ENCODE results near the gene GSTM4. TPM values are rescaled to one million over a fixed set of nuclear protein-coding genes. Genes with fewer than 3 reads are reported as not detected.
"Not testable (repeated sequence)": the region's sequence is repeated elsewhere in the genome, so short reads cannot be mapped to it uniquely, and the experiment has no call there.

The GSTM4 gene
- total RNA-seq, 1 donor from 2014 or later, result 10.4 TPM

DNA sequence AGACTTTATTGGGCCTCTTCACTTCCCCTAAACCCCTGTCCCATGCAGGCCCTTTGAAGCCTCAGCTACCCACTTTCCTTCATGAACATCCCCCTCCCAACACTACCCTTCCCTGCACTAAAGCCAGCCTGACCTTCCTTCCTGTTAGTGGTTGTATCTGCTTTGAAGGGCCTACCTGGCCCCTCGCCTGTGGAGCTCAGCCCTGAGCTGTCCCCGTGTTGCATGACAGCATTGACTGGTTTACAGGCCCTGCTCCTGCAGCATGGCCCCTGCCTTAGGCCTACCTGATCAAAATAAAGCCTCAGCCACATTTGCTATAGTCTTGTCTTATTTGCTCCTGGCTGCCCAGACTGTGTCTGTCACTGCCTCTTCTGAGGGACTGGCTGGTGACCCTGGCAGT, 5.5 kb downstream of the GSTM4 start:
- H3K4me3 ChIP-seq (ENCODE audit: low read length in 3 of 3), result no peak overlapping the region
- no peak overlapping the region for H3K27ac ChIP-seq (ENCODE audit: low read depth, low read length)
- H3K9ac ChIP-seq (ENCODE audit: low read depth in 1 of 3, low read length in 3 of 3), result no peak overlapping the region
- H3K4me1 ChIP-seq (ENCODE audit: control insufficient read depth in 3 of 3, insufficient read depth in 3 of 3, low read length in 3 of 3), result peaks cover 13 to 26% (median 15%) of the 10 kb centered on the region in 3 donors
- no peaks in the 10 kb centered on the region for H3K27me3 ChIP-seq (ENCODE audit: control insufficient read depth in 3 of 3, insufficient read depth in 3 of 3, low read length in 3 of 3)
- H3K9me3 ChIP-seq (ENCODE audit: control insufficient read depth in 3 of 3, low read length in 3 of 3), result no peaks in the 10 kb centered on the region
- peaks cover 22 to 34% (median 30%) of the 10 kb centered on the region in 3 donors for H3K36me3 ChIP-seq (ENCODE audit: control insufficient read depth in 3 of 3, insufficient read depth in 3 of 3, low read length in 3 of 3)

DNA sequence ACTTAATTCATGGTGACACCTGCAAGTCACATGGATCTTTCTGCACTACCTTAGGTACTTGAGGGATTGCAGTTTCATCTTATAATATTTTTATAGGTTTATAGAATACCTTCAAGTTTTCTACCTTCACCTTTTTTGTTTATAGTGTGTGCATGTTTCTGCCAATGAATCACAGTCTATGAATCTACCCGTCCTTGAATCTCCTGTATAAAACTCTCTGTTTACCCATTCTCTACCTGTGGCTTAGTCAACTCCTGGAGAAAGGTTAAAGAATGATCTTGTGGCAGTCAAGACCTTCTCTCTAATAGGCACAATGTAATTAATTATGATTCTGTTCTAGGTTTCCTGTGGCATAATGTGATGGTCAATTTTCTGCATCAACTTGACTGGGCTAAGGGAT, 8.8 kb downstream of the GSTM4 start:
- Histone ChIP-seq H3K27me3 (ENCODE audit: control insufficient read depth in 3 of 3, insufficient read depth in 3 of 3, low read length in 3 of 3) (no peaks in the 10 kb centered on the region), H3K9me3 (ENCODE audit: control insufficient read depth in 3 of 3, low read length in 3 of 3) (no peaks in the 10 kb centered on the region), H3K4me1 (ENCODE audit: control insufficient read depth in 3 of 3, insufficient read depth in 3 of 3, low read length in 3 of 3) (peaks cover 8 to 19% (median 11%) of the 10 kb centered on the region in 3 donors), H3K36me3 (ENCODE audit: control insufficient read depth in 3 of 3, insufficient read depth in 3 of 3, low read length in 3 of 3) (peaks cover 18 to 27% (median 19%) of the 10 kb centered on the region in 3 donors), H3K9ac (ENCODE audit: low read depth in 1 of 3, low read length in 3 of 3) (no peak overlapping the region), H3K27ac (ENCODE audit: low read depth, low read length) (no peak overlapping the region), H3K4me3 (ENCODE audit: low read length in 3 of 3) (no peak overlapping the region)

DNA sequence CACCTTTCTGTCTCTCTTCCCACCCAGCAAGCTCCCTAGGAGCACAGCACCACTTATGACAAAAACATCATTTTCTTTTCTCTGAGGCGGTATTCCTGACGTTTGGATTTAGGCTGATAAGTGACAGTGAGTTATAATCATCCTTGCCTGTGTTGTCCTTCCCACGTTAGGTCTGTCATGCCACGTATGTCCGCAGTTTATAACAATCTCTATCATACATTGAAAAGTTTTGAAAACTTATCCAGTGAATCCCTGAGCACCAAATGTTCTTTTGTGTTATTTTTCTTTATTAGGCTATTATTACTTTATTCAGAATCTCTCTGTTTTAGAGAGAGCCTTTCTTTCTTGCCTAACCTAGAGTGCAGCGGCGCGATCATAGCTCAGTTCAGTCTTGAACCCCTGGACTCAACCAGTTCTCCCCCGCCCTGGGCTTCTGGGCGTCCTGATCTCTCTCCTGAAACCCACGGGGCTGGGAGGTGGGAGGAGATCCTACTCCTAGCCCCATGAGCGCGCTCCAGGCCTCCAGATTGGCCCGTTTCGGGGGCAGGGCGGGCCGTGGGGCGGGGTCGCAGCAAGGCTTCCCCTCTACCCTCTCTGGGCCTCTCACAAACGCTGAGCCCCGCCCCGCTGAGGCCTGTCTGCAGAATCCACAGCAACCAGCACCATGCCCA, 11.7 kb downstream of the GSTM4 start, which contains the start of gene GSTM2:
GSTM2 (plus strand) TSS at position 606 of the 671 bp plus-strand sequence; CDS start at position 665, 59 bp downstream.
- Histone ChIP-seq H3K4me3 (ENCODE audit: low read length in 3 of 3) (peak within 1 kb of the TSS; percentile 70 to 74 (median 72)), H3K27me3 (ENCODE audit: control insufficient read depth in 3 of 3, insufficient read depth in 3 of 3, low read length in 3 of 3) (no peaks in the 10 kb centered on the region), H3K9ac (ENCODE audit: low read depth in 1 of 3, low read length in 3 of 3) (peak within 1 kb of the TSS; percentile 71 to 81 (median 80)), H3K27ac (ENCODE audit: low read depth, low read length) (peak within 1 kb of the TSS; percentile 68), H3K36me3 (ENCODE audit: control insufficient read depth in 3 of 3, insufficient read depth in 3 of 3, low read length in 3 of 3) (peaks cover 6 to 17% (median 13%) of the 10 kb centered on the region in 3 donors), H3K4me1 (ENCODE audit: control insufficient read depth in 3 of 3, insufficient read depth in 3 of 3, low read length in 3 of 3) (peaks cover 8 to 21% (median 11%) of the 10 kb centered on the region in 3 donors), H3K9me3 (ENCODE audit: control insufficient read depth in 3 of 3, low read length in 3 of 3) (no peaks in the 10 kb centered on the region)

DNA sequence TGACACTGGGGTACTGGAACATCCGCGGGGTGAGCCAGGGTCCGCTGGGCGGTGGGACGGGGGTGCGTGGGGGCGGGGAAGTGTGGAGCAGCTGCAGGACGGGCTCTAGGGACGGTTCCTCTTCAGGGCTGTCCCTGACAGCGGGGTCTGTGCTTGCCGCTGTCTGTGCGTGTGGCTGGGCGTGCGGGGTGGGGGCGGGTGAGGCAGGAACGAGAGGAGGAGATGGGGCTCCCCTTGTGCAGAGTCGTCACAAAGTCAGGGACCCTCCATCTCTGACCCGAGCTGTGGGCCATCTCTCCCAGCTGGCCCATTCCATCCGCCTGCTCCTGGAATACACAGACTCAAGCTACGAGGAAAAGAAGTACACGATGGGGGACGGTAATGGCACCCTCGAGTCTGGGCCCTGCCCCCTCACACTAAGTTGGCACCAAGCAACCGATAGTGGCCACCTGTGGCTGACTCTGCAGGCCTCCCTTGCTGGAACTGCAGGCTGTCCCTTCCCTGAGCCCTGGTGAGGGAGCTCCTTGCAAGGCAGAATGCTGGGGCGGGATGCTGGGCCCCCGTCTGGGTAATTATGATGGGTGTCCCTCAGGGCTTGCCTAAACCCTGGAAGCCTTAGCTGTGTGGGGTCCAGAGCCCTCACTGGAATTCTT, 12.3 kb downstream of the GSTM4 start:
- H3K9me3 ChIP-seq (ENCODE audit: control insufficient read depth in 3 of 3, low read length in 3 of 3), result no peaks in the 10 kb centered on the region
- no peak overlapping the region for H3K27ac ChIP-seq (ENCODE audit: low read depth, low read length)
- peak overlapping the region; percentile 70 to 74 (median 72) for H3K4me3 ChIP-seq (ENCODE audit: low read length in 3 of 3)
- H3K4me1 ChIP-seq (ENCODE audit: control insufficient read depth in 3 of 3, insufficient read depth in 3 of 3, low read length in 3 of 3), result peaks cover 8 to 21% (median 10%) of the 10 kb centered on the region in 3 donors
- no peaks in the 10 kb centered on the region for H3K27me3 ChIP-seq (ENCODE audit: control insufficient read depth in 3 of 3, insufficient read depth in 3 of 3, low read length in 3 of 3)
- peak overlapping the region; percentile 67 to 81 (median 80) for H3K9ac ChIP-seq (ENCODE audit: low read depth in 1 of 3, low read length in 3 of 3)
- H3K36me3 ChIP-seq (ENCODE audit: control insufficient read depth in 3 of 3, insufficient read depth in 3 of 3, low read length in 3 of 3), result peaks cover 6 to 17% (median 17%) of the 10 kb centered on the region in 3 donors

DNA sequence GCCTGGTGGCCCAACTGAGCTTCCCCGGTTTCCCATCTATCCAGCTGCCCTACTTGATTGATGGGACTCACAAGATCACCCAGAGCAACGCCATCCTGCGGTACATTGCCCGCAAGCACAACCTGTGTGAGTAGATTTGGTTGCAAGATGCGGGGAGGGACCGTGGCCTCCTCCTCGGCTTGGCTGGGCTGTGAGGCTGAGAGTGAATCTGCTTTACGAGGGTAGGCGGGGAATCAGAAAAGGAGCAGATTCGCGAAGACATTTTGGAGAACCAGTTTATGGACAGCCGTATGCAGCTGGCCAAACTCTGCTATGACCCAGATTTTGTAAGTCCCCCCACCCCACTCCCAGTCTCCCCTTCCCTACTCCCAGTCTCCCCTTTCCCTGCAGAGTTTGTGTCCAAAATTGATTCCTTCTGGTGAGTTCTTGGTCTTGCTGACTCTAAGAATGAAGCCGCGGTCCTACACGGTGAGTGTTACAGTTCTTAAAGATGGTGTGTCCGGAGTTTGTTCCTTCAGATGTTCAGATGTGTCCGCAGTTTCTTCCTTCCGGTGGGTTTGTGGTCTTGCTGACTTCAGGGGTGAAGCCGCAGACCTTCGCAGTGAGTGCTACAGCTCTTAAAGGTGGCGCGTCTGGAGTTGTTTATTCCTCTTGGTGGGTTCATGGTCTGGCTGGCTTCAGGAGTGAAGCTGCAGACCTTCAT, 13.5 kb downstream of the GSTM4 start:
- Histone ChIP-seq H3K27ac (ENCODE audit: low read depth, low read length) (no peak overlapping the region), H3K9ac (ENCODE audit: low read depth in 1 of 3, low read length in 3 of 3) (no peak overlapping the region), H3K4me3 (ENCODE audit: low read length in 3 of 3) (no peak overlapping the region), H3K9me3 (ENCODE audit: control insufficient read depth in 3 of 3, low read length in 3 of 3) (no peaks in the 10 kb centered on the region), H3K36me3 (ENCODE audit: control insufficient read depth in 3 of 3, insufficient read depth in 3 of 3, low read length in 3 of 3) (peaks cover 6 to 20% (median 19%) of the 10 kb centered on the region in 3 donors), H3K4me1 (ENCODE audit: control insufficient read depth in 3 of 3, insufficient read depth in 3 of 3, low read length in 3 of 3) (peaks cover 5 to 14% (median 6%) of the 10 kb centered on the region in 3 donors), H3K27me3 (ENCODE audit: control insufficient read depth in 3 of 3, insufficient read depth in 3 of 3, low read length in 3 of 3) (no peaks in the 10 kb centered on the region)

DNA sequence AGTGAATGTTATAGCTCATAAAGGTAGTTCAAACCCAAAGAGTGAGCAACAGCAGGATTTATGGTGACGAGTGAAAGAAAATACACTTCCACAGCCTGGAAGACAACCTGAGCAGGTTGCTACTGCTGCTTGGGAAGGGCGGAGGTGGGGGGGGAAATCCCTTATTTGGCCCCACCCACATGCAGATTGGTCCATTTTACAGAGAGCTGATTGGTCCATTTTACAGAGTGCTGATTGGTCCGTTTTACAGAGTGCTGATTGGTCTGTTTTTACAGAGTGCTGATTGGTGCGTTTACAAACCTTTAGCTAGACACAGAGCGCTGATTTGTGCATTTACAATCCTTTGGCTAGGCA, 14.0 kb downstream of the GSTM4 start:
- peaks cover 5 to 14% (median 6%) of the 10 kb centered on the region in 3 donors for H3K4me1 ChIP-seq (ENCODE audit: control insufficient read depth in 3 of 3, insufficient read depth in 3 of 3, low read length in 3 of 3)
- H3K27me3 ChIP-seq (ENCODE audit: control insufficient read depth in 3 of 3, insufficient read depth in 3 of 3, low read length in 3 of 3), result not testable (repeated sequence)

DNA sequence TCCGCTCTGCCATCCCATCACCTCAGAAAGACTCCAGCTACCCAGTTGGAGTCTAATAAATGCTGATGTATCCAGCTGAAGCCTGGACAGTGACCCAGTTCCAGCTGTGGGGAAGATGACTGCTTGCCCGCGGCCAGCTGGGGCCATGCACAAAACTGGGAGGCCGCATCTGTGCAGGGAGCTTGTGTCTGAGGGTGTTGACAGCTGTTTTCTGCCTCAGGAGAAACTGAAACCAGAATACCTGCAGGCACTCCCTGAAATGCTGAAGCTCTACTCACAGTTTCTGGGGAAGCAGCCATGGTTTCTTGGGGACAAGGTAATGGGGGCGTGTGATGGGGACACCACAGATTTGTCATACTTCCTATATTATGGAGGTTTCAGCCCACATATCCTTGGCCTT, 15.2 kb downstream of the GSTM4 start:
- Histone ChIP-seq H3K27me3 (ENCODE audit: control insufficient read depth in 3 of 3, insufficient read depth in 3 of 3, low read length in 3 of 3) (no peaks in the 10 kb centered on the region), H3K9ac (ENCODE audit: low read depth in 1 of 3, low read length in 3 of 3) (no peak overlapping the region), H3K27ac (ENCODE audit: low read depth, low read length) (no peak overlapping the region)

More for the DNA sequence above, 14.0 kb downstream of the GSTM4 start:
- not testable (repeated sequence) for H3K9me3 ChIP-seq (ENCODE audit: control insufficient read depth in 3 of 3, low read length in 3 of 3); H3K4me3 ChIP-seq (ENCODE audit: low read length in 3 of 3); H3K27ac ChIP-seq (ENCODE audit: low read depth, low read length); H3K9ac ChIP-seq (ENCODE audit: low read depth in 1 of 3, low read length in 3 of 3)
- H3K36me3 ChIP-seq (ENCODE audit: control insufficient read depth in 3 of 3, insufficient read depth in 3 of 3, low read length in 3 of 3), result peaks cover 6 to 20% (median 19%) of the 10 kb centered on the region in 3 donors

DNA sequence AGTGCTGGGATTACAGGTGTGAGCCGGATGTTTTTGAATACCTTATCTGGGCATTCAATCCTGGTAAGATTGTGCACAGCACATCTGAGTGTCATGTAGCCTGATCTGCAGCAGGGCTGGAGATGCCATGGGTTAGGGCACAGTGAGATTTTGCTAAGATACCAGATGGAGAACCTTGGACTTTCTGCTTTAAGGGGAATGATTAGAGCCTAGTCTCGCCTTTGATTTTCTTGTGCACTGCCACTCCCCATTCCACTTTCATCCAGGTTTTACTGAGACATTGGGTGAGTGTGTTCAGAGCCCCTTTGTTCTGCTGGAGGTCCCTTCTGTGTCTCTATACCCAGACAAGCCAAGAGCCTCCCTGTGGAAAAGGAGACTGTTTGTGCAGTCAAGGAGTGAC, 18.0 kb downstream of the GSTM4 start:
- not testable (repeated sequence) for H3K9me3 ChIP-seq (ENCODE audit: control insufficient read depth in 3 of 3, low read length in 3 of 3); H3K27ac ChIP-seq (ENCODE audit: low read depth, low read length); H3K27me3 ChIP-seq (ENCODE audit: control insufficient read depth in 3 of 3, insufficient read depth in 3 of 3, low read length in 3 of 3); H3K4me3 ChIP-seq (ENCODE audit: low read length in 3 of 3); H3K9ac ChIP-seq (ENCODE audit: low read depth in 1 of 3, low read length in 3 of 3)
- H3K36me3 ChIP-seq (ENCODE audit: control insufficient read depth in 3 of 3, insufficient read depth in 3 of 3, low read length in 3 of 3), result peaks cover 6 to 19% (median 18%) of the 10 kb centered on the region in 3 donors
- H3K4me1 ChIP-seq (ENCODE audit: control insufficient read depth in 3 of 3, insufficient read depth in 3 of 3, low read length in 3 of 3), result peaks cover 3 to 21% (median 13%) of the 10 kb centered on the region in 3 donors

More for the DNA sequence above, 15.2 kb downstream of the GSTM4 start:
- H3K36me3 ChIP-seq (ENCODE audit: control insufficient read depth in 3 of 3, insufficient read depth in 3 of 3, low read length in 3 of 3), result peaks cover 6 to 20% (median 19%) of the 10 kb centered on the region in 3 donors
- H3K4me1 ChIP-seq (ENCODE audit: control insufficient read depth in 3 of 3, insufficient read depth in 3 of 3, low read length in 3 of 3), result peaks cover 6 to 18% (median 7%) of the 10 kb centered on the region in 3 donors
- no peaks in the 10 kb centered on the region for H3K9me3 ChIP-seq (ENCODE audit: control insufficient read depth in 3 of 3, low read length in 3 of 3)
- no peak overlapping the region for H3K4me3 ChIP-seq (ENCODE audit: low read length in 3 of 3)

DNA sequence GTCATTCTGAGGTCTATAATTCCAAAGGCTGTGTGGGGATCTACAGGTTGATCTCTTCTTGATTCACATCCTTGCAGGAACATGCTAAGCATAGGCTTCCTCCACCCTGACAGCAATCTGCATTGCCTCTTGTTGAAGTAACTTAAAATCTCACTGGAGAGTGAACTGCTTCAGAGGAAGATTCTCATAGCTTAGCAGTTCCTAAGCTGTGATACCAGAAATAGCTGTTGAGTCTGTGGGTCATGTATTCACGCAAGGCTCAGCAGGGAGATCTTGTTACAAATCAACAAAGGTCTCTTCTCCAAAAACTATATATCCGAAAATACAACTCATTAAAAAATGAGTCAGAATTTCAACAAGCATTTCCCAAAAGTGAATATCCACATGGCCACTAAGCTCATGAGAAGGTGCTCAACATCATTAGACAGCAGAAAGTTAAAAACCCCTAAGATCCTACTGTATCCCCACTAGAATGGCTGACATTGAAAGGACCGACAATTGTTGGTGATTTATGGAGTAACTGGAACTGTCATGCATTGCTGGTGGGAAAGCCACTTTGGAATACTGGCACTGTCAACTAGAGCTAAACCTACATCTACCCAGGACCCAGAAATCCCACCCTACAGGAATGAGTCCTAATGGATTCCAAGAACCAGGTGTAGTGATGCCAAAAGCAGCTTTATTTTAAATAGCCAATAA, 20.9 kb downstream of the GSTM4 start:
- H3K9me3 ChIP-seq (ENCODE audit: control insufficient read depth in 3 of 3, low read length in 3 of 3); H3K27me3 ChIP-seq (ENCODE audit: control insufficient read depth in 3 of 3, insufficient read depth in 3 of 3, low read length in 3 of 3): not testable (repeated sequence)
- H3K4me1 ChIP-seq (ENCODE audit: control insufficient read depth in 3 of 3, insufficient read depth in 3 of 3, low read length in 3 of 3), result peaks cover 3 to 14% (median 13%) of the 10 kb centered on the region in 3 donors
- peak overlapping the region in 1 of 3 donors; percentile 7 for H3K4me3 ChIP-seq (ENCODE audit: low read length in 3 of 3)
- peak overlapping the region; percentile 64 for H3K27ac ChIP-seq (ENCODE audit: low read depth, low read length)
- H3K36me3 ChIP-seq (ENCODE audit: control insufficient read depth in 3 of 3, insufficient read depth in 3 of 3, low read length in 3 of 3), result peaks cover 0 to 11% (median 2%) of the 10 kb centered on the region in 3 donors
- H3K9ac ChIP-seq (ENCODE audit: low read depth in 1 of 3, low read length in 3 of 3), result peak overlapping the region in 2 of 3 donors; percentile 17 to 68

Measured in skeletal muscle tissue (tissue), 4 donors.